ENCODE data around the gene CRYBG3. TPM values are rescaled to one million over a fixed set of nuclear protein-coding genes. Genes with fewer than 3 reads are reported as not detected.

The CRYBG3 gene
- total RNA-seq, 1 donor from 2014 or later, result 10.5 TPM

DNA sequence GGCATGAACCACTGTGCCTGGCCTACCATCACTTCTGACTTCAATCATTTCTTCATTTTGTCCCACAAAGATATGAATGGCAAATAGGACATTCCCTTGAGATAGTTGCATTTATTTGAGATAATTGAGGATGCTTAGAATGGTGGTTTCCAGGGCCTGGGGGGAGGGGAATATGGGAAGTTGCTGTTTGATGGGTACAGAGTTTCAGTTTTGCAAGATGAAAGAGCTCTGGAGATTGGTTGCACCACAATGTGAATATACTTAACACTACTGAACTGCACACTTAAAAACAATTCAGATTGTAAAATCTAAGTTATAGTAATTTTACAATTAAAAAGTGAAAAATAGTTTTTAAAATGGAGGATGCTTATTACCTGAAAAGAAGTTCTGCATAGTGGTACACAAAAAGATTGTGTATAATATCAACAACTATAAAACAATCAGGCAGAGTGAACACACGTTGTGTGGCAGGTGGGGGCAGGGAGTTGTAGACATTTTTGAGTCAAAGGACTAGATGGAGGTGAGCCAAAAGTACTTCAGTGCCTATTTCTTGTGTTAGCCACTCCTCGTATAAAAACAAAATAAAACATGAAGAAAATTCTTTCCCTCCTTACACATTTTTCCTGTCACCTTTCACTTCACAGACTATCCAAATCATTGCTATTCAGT, 168.9 kb downstream of the CRYBG3 start:
- Histone ChIP-seq H3K4me3 (ENCODE audit: low read depth, low read length) (no peak overlapping the region), H3K36me3 (ENCODE audit: control insufficient read depth, insufficient read depth, low read length) (no peaks in the 10 kb centered on the region), H3K27me3 (ENCODE audit: control insufficient read depth, insufficient read depth, low read length) (peaks cover 3% of the 10 kb centered on the region)
- TF ChIP-seq, protein P1, sequence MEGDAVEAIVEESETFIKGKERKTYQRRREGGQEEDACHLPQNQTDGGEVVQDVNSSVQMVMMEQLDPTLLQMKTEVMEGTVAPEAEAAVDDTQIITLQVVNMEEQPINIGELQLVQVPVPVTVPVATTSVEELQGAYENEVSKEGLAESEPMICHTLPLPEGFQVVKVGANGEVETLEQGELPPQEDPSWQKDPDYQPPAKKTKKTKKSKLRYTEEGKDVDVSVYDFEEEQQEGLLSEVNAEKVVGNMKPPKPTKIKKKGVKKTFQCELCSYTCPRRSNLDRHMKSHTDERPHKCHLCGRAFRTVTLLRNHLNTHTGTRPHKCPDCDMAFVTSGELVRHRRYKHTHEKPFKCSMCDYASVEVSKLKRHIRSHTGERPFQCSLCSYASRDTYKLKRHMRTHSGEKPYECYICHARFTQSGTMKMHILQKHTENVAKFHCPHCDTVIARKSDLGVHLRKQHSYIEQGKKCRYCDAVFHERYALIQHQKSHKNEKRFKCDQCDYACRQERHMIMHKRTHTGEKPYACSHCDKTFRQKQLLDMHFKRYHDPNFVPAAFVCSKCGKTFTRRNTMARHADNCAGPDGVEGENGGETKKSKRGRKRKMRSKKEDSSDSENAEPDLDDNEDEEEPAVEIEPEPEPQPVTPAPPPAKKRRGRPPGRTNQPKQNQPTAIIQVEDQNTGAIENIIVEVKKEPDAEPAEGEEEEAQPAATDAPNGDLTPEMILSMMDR (IDR thresholded peaks at IDR 0.05; ENCODE audit: insufficient read depth, low read length, poor library complexity, severe bottlenecking), result no peak
- no peak for DNase-seq (ENCODE audit: low read depth)

DNA sequence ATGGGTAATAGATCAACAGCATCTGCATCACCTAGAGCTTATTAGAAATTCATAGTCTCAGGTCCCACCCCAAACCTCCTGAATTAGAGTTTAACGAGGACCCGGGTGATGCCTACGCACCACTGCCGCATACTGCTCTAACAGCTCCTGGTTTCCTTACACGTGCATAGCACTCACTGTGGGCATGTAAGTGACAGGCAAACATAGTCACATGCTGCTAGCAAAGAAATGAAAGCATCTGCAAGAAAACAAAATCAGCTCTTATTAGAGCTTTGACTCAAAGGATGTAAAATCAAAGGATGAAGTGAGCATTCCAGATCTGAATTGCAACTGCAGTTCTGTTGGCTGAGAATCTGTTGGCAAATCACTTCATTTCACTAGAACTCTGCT, 169.5 kb downstream of the CRYBG3 start:
- TF ChIP-seq, protein P1 (IDR thresholded peaks at IDR 0.05; ENCODE audit: insufficient read depth, low read length, poor library complexity, severe bottlenecking), result no peak
- Histone ChIP-seq H3K4me3 (ENCODE audit: low read depth, low read length) (no peak overlapping the region), H3K27me3 (ENCODE audit: control insufficient read depth, insufficient read depth, low read length) (peaks cover 3% of the 10 kb centered on the region), H3K36me3 (ENCODE audit: control insufficient read depth, insufficient read depth, low read length) (no peaks in the 10 kb centered on the region)
- DNase-seq (ENCODE audit: low read depth), result no peak

DNA sequence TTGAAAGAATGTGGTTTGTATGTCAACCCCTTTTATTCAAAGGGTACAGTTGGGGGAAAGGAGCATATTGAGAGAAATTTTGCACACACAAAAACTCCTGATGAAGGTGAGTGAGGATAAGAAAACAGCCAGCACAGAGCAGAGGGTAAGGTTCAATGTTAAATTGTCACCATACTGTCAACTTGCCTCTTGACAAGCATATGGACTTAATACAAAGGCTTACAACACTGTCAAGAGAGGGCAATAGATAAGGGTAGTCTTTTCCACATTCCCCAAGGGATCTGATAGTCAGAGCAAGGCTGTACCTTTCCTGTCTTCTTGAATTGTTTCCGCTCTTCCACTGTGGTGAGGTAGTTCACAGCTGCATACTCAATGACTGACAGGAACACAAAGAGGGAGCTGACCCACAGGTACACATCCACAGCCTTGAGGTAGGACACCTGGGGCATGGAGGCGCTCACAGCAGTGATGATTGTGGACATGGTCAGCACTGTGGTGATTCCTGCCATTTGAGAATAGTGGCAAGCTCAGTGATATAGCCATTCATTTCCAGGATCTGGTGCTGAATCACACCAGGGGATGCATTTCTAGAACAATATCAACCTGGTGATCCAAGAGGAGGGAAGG, 170.8 kb downstream of the CRYBG3 start:
- peaks cover 3% of the 10 kb centered on the region for H3K27me3 ChIP-seq (ENCODE audit: control insufficient read depth, insufficient read depth, low read length)

DNA sequence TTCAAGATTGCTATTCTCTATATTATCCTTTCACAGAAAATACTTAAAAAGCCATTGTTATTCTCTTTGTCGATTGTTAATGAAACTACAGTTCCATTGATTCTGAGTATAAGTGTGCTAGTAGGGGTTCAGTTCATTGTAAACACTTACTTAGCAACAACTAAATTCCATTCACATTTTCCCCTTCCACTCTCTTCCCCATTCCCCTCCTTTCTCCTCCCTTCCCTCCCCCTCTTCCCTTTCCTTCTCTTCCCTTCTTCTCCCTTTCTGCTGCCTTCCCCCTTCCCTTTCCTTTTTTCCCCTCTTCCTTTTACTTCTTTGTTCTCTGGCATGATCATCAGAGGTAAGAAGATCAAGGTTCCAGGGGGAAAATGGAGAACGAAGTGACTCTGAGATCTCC, 171.7 kb downstream of the CRYBG3 start:
- no peak overlapping the region for H3K4me3 ChIP-seq (ENCODE audit: low read depth, low read length)
- no peak for DNase-seq (ENCODE audit: low read depth)
- H3K36me3 ChIP-seq (ENCODE audit: control insufficient read depth, insufficient read depth, low read length), result no peaks in the 10 kb centered on the region
- H3K27me3 ChIP-seq (ENCODE audit: control insufficient read depth, insufficient read depth, low read length), result peaks cover 3% of the 10 kb centered on the region
- TF ChIP-seq, protein P1 (IDR thresholded peaks at IDR 0.05; ENCODE audit: insufficient read depth, low read length, poor library complexity, severe bottlenecking), result no peak

More for the DNA sequence above, 170.8 kb downstream of the CRYBG3 start:
- Histone ChIP-seq H3K36me3 (ENCODE audit: control insufficient read depth, insufficient read depth, low read length) (no peaks in the 10 kb centered on the region), H3K4me3 (ENCODE audit: low read depth, low read length) (no peak overlapping the region)
- TF ChIP-seq, protein P1 (IDR thresholded peaks at IDR 0.05; ENCODE audit: insufficient read depth, low read length, poor library complexity, severe bottlenecking), result no peak
- DNase-seq (ENCODE audit: low read depth), result no peak

DNA sequence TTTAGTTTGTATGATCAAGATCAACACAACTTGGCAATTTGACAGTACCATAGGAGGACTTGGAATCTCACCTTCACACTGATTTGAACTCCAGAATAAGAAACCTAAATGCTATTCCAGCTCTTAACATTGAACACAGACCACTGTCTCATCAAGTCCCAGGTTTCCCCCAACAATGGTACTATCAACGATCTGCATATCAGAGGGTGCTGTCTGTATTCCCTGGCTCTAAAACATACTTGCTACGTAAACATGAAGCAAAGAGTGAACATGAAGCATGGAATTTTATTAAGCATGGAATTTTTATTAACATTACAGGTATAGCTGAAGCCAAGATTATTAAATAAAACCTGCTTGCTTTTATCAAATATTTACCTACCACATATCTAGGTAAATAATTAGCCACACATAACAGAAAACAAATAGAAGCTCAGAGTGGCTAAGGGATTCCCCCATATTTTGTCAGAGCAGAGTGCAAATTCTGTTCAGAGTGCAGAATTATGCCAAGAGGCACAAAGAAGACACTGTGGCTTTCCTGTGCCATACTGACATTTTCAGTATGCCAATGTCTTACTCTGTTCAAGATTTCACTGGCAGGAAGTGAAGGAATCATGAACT, 172.6 kb downstream of the CRYBG3 start:
- no peak for DNase-seq (ENCODE audit: low read depth)
- Histone ChIP-seq H3K27me3 (ENCODE audit: control insufficient read depth, insufficient read depth, low read length) (peaks cover 3% of the 10 kb centered on the region), H3K4me3 (ENCODE audit: low read depth, low read length) (no peak overlapping the region), H3K36me3 (ENCODE audit: control insufficient read depth, insufficient read depth, low read length) (no peaks in the 10 kb centered on the region)
- TF ChIP-seq, protein P1 (IDR thresholded peaks at IDR 0.05; ENCODE audit: insufficient read depth, low read length, poor library complexity, severe bottlenecking), result no peak

Other genes starting within 250 kb of the CRYBG3 start
- 7.0 and 13.0 TPM in 2 replicates for gene ARL6, start 57.3 kb upstream of the CRYBG3 start, total RNA-seq
- gene RIOX2, start 150.4 kb downstream of the CRYBG3 start, total RNA-seq, result 21.5 and 22.0 TPM in 2 replicates
- gene GABRR3, start 213.3 kb downstream of the CRYBG3 start, total RNA-seq, result not detected in 2 replicates